Measurements from ENCODE around the gene PEAK3. TPM values are rescaled to one million over a fixed set of nuclear protein-coding genes. Genes with fewer than 3 reads are reported as not detected.

The PEAK3 gene
- total and polyA plus RNA-seq, 9 of the 15 experiments (the other 6 are each of a cell fraction or from before 2014, with no cell fraction given): 0.07 to 0.40 TPM; not detected in 7

DNA sequence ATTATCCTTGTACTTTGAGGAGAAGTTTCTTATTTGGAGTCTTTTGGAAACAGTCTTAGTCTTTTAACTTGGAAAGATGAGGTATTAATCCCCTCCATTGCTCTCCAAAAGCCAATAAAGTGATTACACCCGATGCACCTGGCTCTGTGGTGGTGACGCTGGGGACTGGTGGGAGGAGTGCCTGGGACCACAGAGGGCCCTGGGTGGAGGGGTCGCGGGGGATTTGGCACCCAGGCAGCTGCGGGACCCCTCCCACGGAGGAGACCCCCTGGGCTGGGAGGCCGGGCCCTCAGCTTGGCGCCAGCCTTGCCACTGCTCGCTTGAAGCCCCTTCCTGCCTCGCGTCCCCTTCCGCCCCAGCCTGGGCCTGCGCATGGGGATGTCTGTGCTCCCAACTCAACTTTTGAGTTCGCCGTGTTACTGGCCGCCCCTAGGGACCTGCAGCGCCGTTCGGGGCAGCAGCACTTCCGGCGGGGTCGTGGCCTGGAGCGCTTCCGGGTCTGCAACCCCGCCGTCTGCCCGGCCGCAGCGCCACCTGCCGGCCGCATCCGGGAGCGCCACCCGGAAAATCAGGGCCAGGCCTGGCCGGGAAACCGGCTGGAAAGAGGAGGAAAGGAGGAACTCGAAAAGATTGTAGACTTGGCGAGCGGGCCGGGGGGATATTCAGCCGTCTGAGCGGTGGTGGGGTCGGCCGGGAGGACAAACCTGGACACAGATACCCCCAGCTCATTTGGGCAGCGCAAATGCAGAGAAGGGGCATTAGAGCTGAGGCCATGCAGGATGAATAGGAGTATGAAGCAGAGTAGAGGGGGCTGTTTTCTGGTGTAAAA lies 8.4 kb downstream of the PEAK3 start (continued):
- TF ChIP-seq ZNF695 (CRISPR knock-in tag; IDR thresholded peaks at IDR 0.05) (no peak), GATAD2A (IDR thresholded peaks at IDR 0.05) (no peak), ELF4 (CRISPR knock-in tag; IDR thresholded peaks at IDR 0.05) (peak; percentile 86; the same call in 1 of the 2 replicates), SPI1 (IDR thresholded peaks at IDR 0.05; ENCODE audit: borderline replicate concordance, low read depth, low read length) (peak; percentile 34; the same call in 1 of the 2 replicates), TAF1 (IDR thresholded peaks at IDR 0.05; ENCODE audit: control insufficient read depth, extremely low read depth, insufficient read depth, low read length, severe bottlenecking) (no peak), YBX1 (IDR thresholded peaks at IDR 0.05) (no peak), HNRNPL (IDR thresholded peaks at IDR 0.05; ENCODE audit: low read depth, low read length) (no peak), POLR2B (IDR thresholded peaks at IDR 0.05; ENCODE audit: low read depth, partially characterized antibody) (peak; percentile 64), EGR1 (conservative IDR thresholded peaks at IDR 0.05) (no peak), MTA3 (IDR thresholded peaks at IDR 0.05; ENCODE audit: borderline replicate concordance) (peak; percentile 86; the same call in 1 of the 2 replicates)
- TF ChIP-seq, protein P1, sequence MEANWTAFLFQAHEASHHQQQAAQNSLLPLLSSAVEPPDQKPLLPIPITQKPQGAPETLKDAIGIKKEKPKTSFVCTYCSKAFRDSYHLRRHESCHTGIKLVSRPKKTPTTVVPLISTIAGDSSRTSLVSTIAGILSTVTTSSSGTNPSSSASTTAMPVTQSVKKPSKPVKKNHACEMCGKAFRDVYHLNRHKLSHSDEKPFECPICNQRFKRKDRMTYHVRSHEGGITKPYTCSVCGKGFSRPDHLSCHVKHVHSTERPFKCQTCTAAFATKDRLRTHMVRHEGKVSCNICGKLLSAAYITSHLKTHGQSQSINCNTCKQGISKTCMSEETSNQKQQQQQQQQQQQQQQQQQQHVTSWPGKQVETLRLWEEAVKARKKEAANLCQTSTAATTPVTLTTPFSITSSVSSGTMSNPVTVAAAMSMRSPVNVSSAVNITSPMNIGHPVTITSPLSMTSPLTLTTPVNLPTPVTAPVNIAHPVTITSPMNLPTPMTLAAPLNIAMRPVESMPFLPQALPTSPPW (CRISPR knock-in tag; IDR thresholded peaks at IDR 0.05): peak; percentile 59
- TF ChIP-seq, protein P2, sequence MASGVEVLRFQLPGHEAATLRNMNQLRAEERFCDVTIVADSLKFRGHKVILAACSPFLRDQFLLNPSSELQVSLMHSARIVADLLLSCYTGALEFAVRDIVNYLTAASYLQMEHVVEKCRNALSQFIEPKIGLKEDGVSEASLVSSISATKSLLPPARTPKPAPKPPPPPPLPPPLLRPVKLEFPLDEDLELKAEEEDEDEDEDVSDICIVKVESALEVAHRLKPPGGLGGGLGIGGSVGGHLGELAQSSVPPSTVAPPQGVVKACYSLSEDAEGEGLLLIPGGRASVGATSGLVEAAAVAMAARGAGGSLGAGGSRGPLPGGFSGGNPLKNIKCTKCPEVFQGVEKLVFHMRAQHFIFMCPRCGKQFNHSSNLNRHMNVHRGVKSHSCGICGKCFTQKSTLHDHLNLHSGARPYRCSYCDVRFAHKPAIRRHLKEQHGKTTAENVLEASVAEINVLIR (CRISPR knock-in tag; IDR thresholded peaks at IDR 0.05): no peak; the same call in 1 of the 2 replicates
- TF ChIP-seq, protein P3, sequence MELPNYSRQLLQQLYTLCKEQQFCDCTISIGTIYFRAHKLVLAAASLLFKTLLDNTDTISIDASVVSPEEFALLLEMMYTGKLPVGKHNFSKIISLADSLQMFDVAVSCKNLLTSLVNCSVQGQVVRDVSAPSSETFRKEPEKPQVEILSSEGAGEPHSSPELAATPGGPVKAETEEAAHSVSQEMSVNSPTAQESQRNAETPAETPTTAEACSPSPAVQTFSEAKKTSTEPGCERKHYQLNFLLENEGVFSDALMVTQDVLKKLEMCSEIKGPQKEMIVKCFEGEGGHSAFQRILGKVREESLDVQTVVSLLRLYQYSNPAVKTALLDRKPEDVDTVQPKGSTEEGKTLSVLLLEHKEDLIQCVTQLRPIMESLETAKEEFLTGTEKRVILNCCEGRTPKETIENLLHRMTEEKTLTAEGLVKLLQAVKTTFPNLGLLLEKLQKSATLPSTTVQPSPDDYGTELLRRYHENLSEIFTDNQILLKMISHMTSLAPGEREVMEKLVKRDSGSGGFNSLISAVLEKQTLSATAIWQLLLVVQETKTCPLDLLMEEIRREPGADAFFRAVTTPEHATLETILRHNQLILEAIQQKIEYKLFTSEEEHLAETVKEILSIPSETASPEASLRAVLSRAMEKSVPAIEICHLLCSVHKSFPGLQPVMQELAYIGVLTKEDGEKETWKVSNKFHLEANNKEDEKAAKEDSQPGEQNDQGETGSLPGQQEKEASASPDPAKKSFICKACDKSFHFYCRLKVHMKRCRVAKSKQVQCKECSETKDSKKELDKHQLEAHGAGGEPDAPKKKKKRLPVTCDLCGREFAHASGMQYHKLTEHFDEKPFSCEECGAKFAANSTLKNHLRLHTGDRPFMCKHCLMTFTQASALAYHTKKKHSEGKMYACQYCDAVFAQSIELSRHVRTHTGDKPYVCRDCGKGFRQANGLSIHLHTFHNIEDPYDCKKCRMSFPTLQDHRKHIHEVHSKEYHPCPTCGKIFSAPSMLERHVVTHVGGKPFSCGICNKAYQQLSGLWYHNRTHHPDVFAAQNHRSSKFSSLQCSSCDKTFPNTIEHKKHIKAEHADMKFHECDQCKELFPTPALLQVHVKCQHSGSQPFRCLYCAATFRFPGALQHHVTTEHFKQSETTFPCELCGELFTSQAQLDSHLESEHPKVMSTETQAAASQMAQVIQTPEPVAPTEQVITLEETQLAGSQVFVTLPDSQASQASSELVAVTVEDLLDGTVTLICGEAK (IDR thresholded peaks at IDR 0.05): peak; percentile 99
- TF ChIP-seq, protein P3 (CRISPR knock-in tag; IDR thresholded peaks at IDR 0.05): no peak
